Activated B cell treated with CpG ODN at 0.5 μM for 24 hours (primary cell): ENCODE measurements around the gene STAMBPL1. TPM values are rescaled to one million over a fixed set of nuclear protein-coding genes. Genes with fewer than 3 reads are reported as not detected.

Source experiments
- ATAC-seq: fragments of 200-7000 bp; cut with Tn5 transposase; one replicate; pipeline ENCODE4 v1.10.0; 2021; ENCODE audit warnings: low read depth, mild to moderate bottlenecking, moderate library complexity
- CTCF ChIA-PET: fragments of 350-600 bp; sonication (Branson Sonifier 250); formaldehyde crosslinking; loops from one replicate; lab custom pipeline; 2021; ENCODE audit warnings: antibody characterized with exemption; lab: Charles Lee
- POLR2A ChIA-PET: fragments of 350-600 bp; sonication (Branson Sonifier 250); formaldehyde crosslinking; loops from one replicate; lab custom pipeline; 2021; ENCODE audit warnings: antibody characterized with exemption; lab: Charles Lee
- DNase-seq: peaks from one replicate; pipeline ENCODE4 v3.0.0; 2022
- H3K27ac Mint-ChIP-seq: one replicate; pipeline ENCODE4 v1.8.0; 2020; ENCODE audit warnings: mixed read lengths
- H3K27me3 Mint-ChIP-seq: one replicate; pipeline ENCODE4 v1.8.0; 2021; ENCODE audit warnings: mixed read lengths
- H3K36me3 Mint-ChIP-seq: one replicate; pipeline ENCODE4 v1.8.0; 2021; ENCODE audit warnings: low read depth, mixed read lengths
- H3K4me1 Mint-ChIP-seq: one replicate; pipeline ENCODE4 v1.8.0; 2021; ENCODE audit warnings: mixed read lengths
- H3K4me3 Mint-ChIP-seq: one replicate; pipeline ENCODE4 v1.8.0; 2020; ENCODE audit warnings: mild to moderate bottlenecking, mixed read lengths
- H3K9me3 Mint-ChIP-seq: one replicate; pipeline ENCODE4 v1.8.0; 2020; ENCODE audit warnings: mixed read lengths
- CTCF ChIP-seq: fragments of 200-600 bp; IDR thresholded peaks from one replicate; pipeline ENCODE4 v1.8.0; 2022; ENCODE audit warnings: antibody characterized with exemption, mild to moderate bottlenecking
- intact Hi-C: fragments of 100-400 bp; cut with micrococcal nuclease; formaldehyde crosslinking; loops from one replicate; pipeline ENCODE4 v1.15.1; 2024
- total RNA-seq: library from RNA; stranded (reverse); gene quantifications from 2 replicates; pipeline ENCODE4 v1.2.3, GENCODE V29; 2022

The STAMBPL1 gene
- total RNA-seq, 1 donor from 2014 or later: 44.5 TPM

GRCh38 chr10:88919041-88919440 is 39.0 kb downstream of the STAMBPL1 start:
- ATAC-seq (no peak), DNase-seq (no peak)
- CTCF ChIA-PET: interaction anchor here (4.1 kb wide), 1 partner anchor 83 kb away, joined by 17 read pairs; no protein-coding TSS in a partner anchor
- H3K4me1 Mint-ChIP-seq: no peaks in the 10 kb centered on the region
- H3K36me3 Mint-ChIP-seq: peaks cover 72% of the 10 kb centered on the region
- POLR2A ChIA-PET: no interaction called here
- intact Hi-C loops: no loop called here
- H3K9me3 Mint-ChIP-seq: no peaks in the 10 kb centered on the region
- H3K27me3 Mint-ChIP-seq: no peaks in the 10 kb centered on the region
- TF ChIP-seq CTCF: no peak
- no peak overlapping the region for H3K27ac Mint-ChIP-seq
- H3K4me3 Mint-ChIP-seq: no peak overlapping the region

GRCh38 chr10:88920198-88920597 is 40.2 kb downstream of the STAMBPL1 start:
- CTCF ChIA-PET: interaction anchor here (0.9 to 4.1 kb wide), 4 partner anchors 12 to 85 kb away, joined by 3 to 17 read pairs (median 4); no protein-coding TSS in a partner anchor
- POLR2A ChIA-PET: no interaction called here
- no peak overlapping the region for H3K4me3 Mint-ChIP-seq
- no peaks in the 10 kb centered on the region for H3K9me3 Mint-ChIP-seq
- no peaks in the 10 kb centered on the region for H3K4me1 Mint-ChIP-seq
- TF ChIP-seq CTCF: no peak
- H3K27me3 Mint-ChIP-seq: no peaks in the 10 kb centered on the region
- intact Hi-C loops: no loop called here
- peaks cover 77% of the 10 kb centered on the region for H3K36me3 Mint-ChIP-seq
- ATAC-seq: no peak
- no peak overlapping the region for H3K27ac Mint-ChIP-seq
- DNase-seq: no peak

GRCh38 chr10:88920986-88921593 is 41.0 kb downstream of the STAMBPL1 start:
- no peak overlapping the region for H3K4me3 Mint-ChIP-seq
- H3K27me3 Mint-ChIP-seq: no peaks in the 10 kb centered on the region
- H3K4me1 Mint-ChIP-seq: no peaks in the 10 kb centered on the region
- CTCF ChIA-PET: interaction anchor here (1.3 to 4.1 kb wide), 2 partner anchors 11 to 85 kb away, joined by 4 to 17 read pairs; no protein-coding TSS in a partner anchor
- peaks cover 73% of the 10 kb centered on the region for H3K36me3 Mint-ChIP-seq
- H3K27ac Mint-ChIP-seq: no peak overlapping the region
- DNase-seq: no peak
- POLR2A ChIA-PET: no interaction called here
- no peak for ATAC-seq
- no peak for TF ChIP-seq CTCF
- no peaks in the 10 kb centered on the region for H3K9me3 Mint-ChIP-seq
- intact Hi-C loops: no loop called here

- ChIA-PET POLR2A (no interaction called here), CTCF (no interaction called here)
- H3K27ac Mint-ChIP-seq: no peak overlapping the region
- H3K4me3 Mint-ChIP-seq: no peak overlapping the region
- ATAC-seq (no peak), DNase-seq (no peak)
- no peak for TF ChIP-seq CTCF
- H3K36me3 Mint-ChIP-seq: peaks cover 75% of the 10 kb centered on the region
- H3K27me3 Mint-ChIP-seq: no peaks in the 10 kb centered on the region
- H3K9me3 Mint-ChIP-seq: no peaks in the 10 kb centered on the region
- intact Hi-C loops: no loop called here
- H3K4me1 Mint-ChIP-seq: no peaks in the 10 kb centered on the region
Observed at GRCh38 chr10:88922041-88922440, 42.0 kb downstream of the STAMBPL1 start.

GRCh38 chr10:88923520-88923919 is 43.5 kb downstream of the STAMBPL1 start:
- no peak for TF ChIP-seq CTCF
- DNase-seq: no peak
- H3K9me3 Mint-ChIP-seq: no peaks in the 10 kb centered on the region
- ChIA-PET POLR2A (no interaction called here), CTCF (interaction anchor here (1.0 to 1.9 kb wide), 4 partner anchors 9 to 87 kb away, joined by 3 to 9 read pairs (median 6); no protein-coding TSS in a partner anchor)
- H3K27me3 Mint-ChIP-seq: no peaks in the 10 kb centered on the region
- intact Hi-C loops: no loop called here
- no peak overlapping the region for H3K27ac Mint-ChIP-seq
- H3K36me3 Mint-ChIP-seq: peaks cover 71% of the 10 kb centered on the region
- ATAC-seq: no peak
- no peak overlapping the region for H3K4me3 Mint-ChIP-seq
- no peaks in the 10 kb centered on the region for H3K4me1 Mint-ChIP-seq
